Stromal cell of bone marrow (primary cell): ENCODE measurements around the gene ITGA11.

ENCODE experiments used
- DNase-seq: peaks from one replicate; pipeline ENCODE4 v3.0.0-alpha.2; 2012; ENCODE audit warnings: low read depth

The ITGA11 gene

GRCh38 chr15:68375191-68375631 lies 56.8 kb downstream of the ITGA11 start:
- no peak for DNase-seq

- no peak for DNase-seq
These were observed 57.7 kb downstream of the ITGA11 start for GRCh38 chr15:68374168-68374745.

GRCh38 chr15:68373028-68373427 lies 58.9 kb downstream of the ITGA11 start:
- no peak for DNase-seq

- peak; percentile 68 for DNase-seq
These were observed 59.6 kb downstream of the ITGA11 start for GRCh38 chr15:68372291-68372811.

DNA sequence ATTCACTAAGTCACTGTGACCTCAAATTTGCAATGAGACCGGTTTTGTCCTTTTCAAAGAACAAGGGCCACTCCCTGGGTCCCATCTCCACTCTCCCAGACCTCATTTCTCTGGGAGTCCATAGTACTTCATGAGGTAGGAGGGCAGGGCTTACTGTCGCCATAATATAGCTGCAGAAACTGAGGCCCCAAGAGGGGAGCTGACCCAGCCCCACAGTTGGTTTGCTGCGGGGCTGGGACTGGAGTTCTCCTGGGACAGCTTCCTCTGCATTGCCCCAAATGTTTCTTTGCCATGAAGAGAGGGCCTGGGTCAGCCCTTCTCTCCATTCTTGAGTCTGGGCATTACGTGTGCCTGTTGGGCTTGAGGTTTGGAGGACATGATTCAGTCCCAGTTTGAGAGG lies 60.1 kb downstream of the ITGA11 start:
- no peak for DNase-seq

DNA sequence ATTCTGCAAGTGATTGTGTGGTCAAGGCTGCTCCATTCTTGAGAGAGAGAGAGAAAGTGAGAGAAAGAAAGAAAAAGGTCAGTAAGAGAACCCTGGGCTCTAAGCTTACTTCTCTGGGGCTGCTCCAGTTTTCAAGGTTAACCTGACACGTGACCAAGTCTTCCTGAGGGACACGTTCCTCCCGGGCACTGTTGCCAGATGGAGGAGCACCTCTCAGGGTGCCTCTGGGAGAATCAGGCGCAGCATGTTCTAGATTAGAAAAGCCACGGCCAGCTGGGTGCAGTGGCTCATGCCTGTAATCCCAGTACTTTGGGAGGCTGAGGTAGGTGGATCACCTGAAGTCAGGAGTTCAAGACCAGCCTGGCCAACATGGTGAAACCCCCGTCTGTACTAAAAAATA lies 60.8 kb downstream of the ITGA11 start:
- no peak for DNase-seq

DNA sequence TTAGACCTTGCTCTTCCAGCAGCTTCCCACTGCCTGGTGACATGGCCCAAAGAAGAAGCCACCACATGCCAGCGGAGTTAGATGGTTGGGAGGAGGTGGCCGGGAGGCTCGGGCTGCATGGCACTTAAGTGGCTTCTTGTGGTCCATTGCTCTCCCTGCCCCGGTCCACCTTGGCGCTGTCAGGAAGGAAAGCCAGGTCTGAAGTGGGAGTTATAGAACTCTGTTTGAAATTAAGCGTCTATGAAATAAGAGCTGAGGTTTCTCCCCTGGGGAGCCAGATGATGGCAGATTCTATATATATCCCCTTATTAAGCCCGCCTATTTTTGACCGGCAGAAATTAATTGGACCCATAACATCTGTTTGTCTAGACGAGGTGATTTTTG lies 61.2 kb downstream of the ITGA11 start:
- DNase-seq = no peak

GRCh38 chr15:68369931-68370767 lies 61.8 kb downstream of the ITGA11 start:
- no peak for DNase-seq

DNA sequence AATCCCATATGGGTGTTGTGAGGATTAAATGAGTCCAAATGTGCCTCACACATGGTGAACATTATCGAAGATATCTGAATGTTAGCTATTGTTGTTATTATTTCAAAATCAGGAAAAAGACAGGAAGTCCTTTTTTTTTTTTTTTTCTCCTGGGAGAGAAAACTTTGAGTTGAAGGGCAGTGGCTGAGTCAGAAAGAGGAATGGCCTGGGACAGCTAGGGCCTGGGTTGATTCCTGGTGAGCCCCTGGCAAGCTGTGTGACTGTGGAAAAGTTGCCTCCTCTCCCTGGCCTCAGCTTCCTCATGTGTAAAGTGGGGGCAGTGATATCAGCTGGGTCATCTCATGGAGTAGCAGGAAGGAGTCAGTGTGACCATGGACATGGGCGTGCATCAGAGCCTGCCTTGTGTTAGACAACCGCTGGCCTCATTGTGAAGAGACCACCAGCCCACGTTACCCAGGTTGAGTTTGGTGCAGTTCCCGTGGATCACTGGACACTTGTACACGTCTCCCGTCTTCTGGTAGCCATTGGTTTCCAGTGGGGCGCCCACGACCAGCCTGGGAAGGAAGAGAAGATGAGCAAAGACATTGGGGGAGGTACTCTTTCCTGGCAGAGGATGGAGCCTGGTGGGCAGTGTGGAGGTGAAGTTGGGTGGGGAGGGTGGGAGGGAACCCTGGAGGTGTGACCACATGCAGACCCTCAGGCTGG lies 63.1 kb downstream of the ITGA11 start:
- DNase-seq = no peak

GRCh38 chr15:68367992-68368391 lies 64.0 kb downstream of the ITGA11 start:
- no peak for DNase-seq

DNA sequence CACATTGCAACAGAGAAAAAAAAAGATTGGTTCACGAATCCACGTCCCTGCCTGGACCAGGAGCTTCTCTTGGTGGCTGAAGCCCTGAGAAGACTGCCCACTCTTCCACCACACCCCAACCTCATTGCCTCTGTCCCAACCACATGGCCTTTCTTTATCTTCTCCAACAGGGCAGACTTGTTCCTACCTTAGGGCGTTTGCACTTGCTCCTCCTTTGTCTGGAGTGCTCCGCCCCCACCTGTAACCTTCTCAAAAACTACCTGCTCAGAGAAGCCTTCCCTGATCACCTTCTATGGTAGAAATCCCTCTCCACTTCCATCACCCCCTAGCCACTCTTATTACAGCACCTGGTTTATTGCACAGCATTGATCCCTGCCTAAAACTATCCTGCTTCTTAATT lies 64.7 kb downstream of the ITGA11 start:
- DNase-seq = no peak

DNA sequence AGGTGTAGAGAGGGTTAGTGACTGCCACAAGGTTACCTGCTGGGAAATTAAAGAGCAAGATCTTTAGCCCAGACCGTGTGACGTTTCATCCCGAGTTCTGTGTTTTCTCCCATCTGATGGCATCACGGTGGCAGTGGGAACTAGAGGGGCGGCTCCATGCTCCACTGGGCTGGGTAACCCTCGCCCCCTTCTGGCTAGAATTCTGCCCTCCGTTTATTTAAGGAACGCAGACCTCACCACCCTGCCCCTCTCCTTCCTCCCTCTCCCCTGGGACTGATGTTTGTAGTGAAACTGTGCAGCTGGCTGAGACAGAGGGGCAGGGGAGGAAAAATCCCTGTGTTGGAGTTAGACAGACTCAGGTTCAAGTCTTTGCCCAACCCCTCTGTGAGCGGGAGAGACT lies 65.6 kb downstream of the ITGA11 start:
- no peak for DNase-seq

- no peak for DNase-seq
These were observed 66.2 kb downstream of the ITGA11 start for GRCh38 chr15:68365770-68366169.

GRCh38 chr15:68365140-68365745 lies 66.7 kb downstream of the ITGA11 start:
- DNase-seq = no peak

GRCh38 chr15:68364660-68365035 lies 67.3 kb downstream of the ITGA11 start:
- no peak for DNase-seq

- no peak for DNase-seq
These were observed 67.8 kb downstream of the ITGA11 start for GRCh38 chr15:68364028-68364659.

- DNase-seq = no peak
These were observed 68.6 kb downstream of the ITGA11 start for GRCh38 chr15:68363353-68363752.

- DNase-seq = no peak
These were observed 69.3 kb downstream of the ITGA11 start for GRCh38 chr15:68362537-68363126.

DNA sequence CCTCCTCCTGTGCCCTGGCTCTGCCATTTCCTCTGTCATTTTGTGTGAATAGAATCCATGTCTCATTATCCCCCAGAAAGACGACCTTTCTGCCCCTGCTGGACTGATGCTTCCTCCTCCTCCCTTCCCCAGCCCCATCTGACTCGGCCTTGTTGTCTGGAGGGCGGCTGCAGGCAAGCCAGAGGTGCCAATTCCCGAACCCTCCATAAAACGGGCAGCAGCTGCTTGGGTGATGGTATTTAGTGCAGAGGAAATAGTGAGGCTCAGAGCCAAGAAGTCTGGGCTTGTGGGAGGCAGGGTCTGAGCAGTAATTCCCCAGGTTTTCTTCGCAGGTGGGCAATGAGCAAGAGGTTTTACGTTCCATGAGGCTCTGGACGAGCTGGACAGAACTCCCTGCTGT lies 71.2 kb downstream of the ITGA11 start:
- DNase-seq = no peak

DNA sequence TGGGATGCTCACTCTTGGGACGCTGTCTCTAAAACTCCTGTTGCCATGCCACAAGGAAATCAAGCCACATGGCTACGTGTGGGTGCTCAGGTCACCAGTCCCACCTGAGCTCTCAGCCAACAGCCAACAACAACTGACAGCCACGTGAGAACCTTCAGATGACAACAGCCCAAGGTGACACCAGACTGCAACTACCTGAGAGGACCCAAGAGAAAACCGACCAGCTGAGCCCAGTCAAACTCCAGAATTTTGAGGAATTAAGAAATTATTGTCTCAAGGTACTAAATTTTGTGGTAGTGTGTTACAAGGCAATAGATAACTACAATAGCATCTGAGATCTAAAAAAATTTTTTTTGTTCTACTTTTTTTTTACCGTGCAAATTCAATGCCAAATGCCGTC lies 75.2 kb downstream of the ITGA11 start:
- DNase-seq = no peak

GRCh38 chr15:68354923-68355322 lies 77.0 kb downstream of the ITGA11 start:
- peak; percentile 84 for DNase-seq

DNA sequence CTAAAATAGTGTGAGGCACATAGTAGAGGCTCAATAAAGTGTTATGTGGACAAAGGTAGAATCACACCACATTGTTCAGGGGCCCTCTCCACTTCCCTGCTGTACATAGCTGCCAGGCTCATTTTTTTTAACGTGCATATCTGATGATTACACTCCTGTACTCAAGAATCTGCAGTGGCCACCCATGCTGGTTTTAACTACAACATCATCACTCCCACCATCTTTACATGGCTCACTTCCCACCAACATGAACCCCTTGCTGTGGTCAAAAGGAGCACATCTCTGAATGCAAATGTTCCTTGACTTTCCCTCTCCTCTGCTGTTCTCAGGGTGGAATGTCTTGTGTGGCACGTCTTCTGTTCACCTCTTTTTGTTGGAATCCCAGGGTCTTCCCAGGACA lies 77.7 kb downstream of the ITGA11 start:
- DNase-seq = no peak
